Liver (tissue), 3 donors: Measurements from ENCODE around the gene LCMT2.

Experiments
- EGR1 ChIP-seq, 2 donors: IDR thresholded peaks; 2 replicates each; pipeline ENCODE4 v1.6.1; 2016 to 2018; ENCODE audit warnings: antibody characterized with exemption in 2 of 2, low read depth in 2 of 2
- FOXA1 ChIP-seq: IDR thresholded peaks from 2 replicates; pipeline ENCODE4 v1.6.1; 2016; ENCODE audit warnings: antibody characterized with exemption
- JUND ChIP-seq, 2 donors: IDR thresholded peaks; 2 replicates each; pipeline ENCODE4 v1.6.1; 2016; ENCODE audit warnings: antibody characterized with exemption in 2 of 2
- NR2F2 ChIP-seq: IDR thresholded peaks from 2 replicates; pipeline ENCODE4 v1.6.1; 2016; ENCODE audit warnings: antibody characterized with exemption
- RAD21 ChIP-seq, 2 donors: IDR thresholded peaks; 2 replicates each; pipeline ENCODE4 v1.6.1; 2016; ENCODE audit warnings: antibody characterized with exemption in 2 of 2, mild to moderate bottlenecking in 2 of 2
- TAF1 ChIP-seq: conservative IDR thresholded peaks from 2 replicates; pipeline ENCODE4 v1.6.1; 2016; ENCODE audit warnings: antibody characterized with exemption, mild to moderate bottlenecking
- YY1 ChIP-seq: IDR thresholded peaks from 2 replicates; pipeline ENCODE4 v1.6.1; 2016; ENCODE audit warnings: antibody characterized with exemption, mild to moderate bottlenecking
- TF ChIP-seq, protein P1 (sequence below): fragments of 150-350 bp; IDR thresholded peaks from 2 replicates; pipeline ENCODE4 v1.5.1; 2017; ENCODE audit warnings: improper control_type of control experiment, low read depth, low read length; ENCODE audit not compliant: missing input control
- TF ChIP-seq, protein P2 (sequence below): IDR thresholded peaks from 2 replicates; pipeline ENCODE4 v1.6.1; 2016; ENCODE audit warnings: antibody characterized with exemption, mild to moderate bottlenecking
- TF ChIP-seq, protein P3 (sequence below): IDR thresholded peaks from 2 replicates; pipeline ENCODE4 v1.6.1; 2016; ENCODE audit warnings: antibody characterized with exemption
- TF ChIP-seq, protein P4 (sequence below): IDR thresholded peaks from 2 replicates; pipeline ENCODE4 v1.6.1; 2016; ENCODE audit warnings: antibody characterized with exemption
- donor health status: healthy.
- donor health status: healthy.

DNA sequence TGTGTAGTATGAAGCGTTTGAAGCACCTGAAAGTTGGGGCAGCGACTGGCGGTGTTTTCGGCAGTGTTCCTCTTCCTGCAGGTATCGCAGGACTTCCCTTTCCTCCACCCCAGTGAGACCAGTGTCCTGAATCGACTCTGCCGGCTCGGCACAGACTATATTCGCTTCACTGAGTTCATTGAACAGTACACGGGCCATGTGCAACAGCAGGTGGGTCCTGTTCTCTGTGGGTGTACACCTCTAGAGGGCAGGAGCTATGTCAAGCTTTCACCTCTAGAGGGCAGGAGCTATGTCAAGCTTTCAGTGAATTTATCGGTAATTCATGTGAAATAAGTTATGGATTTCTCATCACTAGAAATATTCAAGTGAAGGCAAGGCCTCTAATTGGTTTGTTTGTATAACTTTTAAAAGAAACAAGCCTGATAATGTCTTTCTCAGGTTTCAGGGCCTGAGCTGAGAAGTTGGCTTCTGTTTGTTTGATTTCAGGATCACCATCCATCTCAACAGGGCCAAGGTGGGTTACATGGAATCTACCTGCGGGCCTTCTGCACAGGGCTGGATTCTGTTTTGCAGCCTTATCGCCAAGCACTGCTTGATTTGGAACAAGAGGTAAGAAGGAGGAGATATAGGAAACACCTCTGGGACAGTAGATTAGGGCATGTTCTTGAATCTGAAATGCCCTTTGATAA is 45.8 kb upstream of the LCMT2 start:
- TF ChIP-seq, protein P1, sequence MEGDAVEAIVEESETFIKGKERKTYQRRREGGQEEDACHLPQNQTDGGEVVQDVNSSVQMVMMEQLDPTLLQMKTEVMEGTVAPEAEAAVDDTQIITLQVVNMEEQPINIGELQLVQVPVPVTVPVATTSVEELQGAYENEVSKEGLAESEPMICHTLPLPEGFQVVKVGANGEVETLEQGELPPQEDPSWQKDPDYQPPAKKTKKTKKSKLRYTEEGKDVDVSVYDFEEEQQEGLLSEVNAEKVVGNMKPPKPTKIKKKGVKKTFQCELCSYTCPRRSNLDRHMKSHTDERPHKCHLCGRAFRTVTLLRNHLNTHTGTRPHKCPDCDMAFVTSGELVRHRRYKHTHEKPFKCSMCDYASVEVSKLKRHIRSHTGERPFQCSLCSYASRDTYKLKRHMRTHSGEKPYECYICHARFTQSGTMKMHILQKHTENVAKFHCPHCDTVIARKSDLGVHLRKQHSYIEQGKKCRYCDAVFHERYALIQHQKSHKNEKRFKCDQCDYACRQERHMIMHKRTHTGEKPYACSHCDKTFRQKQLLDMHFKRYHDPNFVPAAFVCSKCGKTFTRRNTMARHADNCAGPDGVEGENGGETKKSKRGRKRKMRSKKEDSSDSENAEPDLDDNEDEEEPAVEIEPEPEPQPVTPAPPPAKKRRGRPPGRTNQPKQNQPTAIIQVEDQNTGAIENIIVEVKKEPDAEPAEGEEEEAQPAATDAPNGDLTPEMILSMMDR = peak; percentile 54
- TF ChIP-seq NR2F2 (no peak), FOXA1 (no peak), YY1 (no peak), JUND (IDR thresholded peaks at IDR 0.05) (no peak), EGR1 (IDR thresholded peaks at IDR 0.05; ENCODE audit: low read depth in 2 of 2) (no peak), RAD21 (IDR thresholded peaks at IDR 0.05) (peak in 1 of 2 donors; percentile 45), TAF1 (no peak)
- TF ChIP-seq, protein P2, sequence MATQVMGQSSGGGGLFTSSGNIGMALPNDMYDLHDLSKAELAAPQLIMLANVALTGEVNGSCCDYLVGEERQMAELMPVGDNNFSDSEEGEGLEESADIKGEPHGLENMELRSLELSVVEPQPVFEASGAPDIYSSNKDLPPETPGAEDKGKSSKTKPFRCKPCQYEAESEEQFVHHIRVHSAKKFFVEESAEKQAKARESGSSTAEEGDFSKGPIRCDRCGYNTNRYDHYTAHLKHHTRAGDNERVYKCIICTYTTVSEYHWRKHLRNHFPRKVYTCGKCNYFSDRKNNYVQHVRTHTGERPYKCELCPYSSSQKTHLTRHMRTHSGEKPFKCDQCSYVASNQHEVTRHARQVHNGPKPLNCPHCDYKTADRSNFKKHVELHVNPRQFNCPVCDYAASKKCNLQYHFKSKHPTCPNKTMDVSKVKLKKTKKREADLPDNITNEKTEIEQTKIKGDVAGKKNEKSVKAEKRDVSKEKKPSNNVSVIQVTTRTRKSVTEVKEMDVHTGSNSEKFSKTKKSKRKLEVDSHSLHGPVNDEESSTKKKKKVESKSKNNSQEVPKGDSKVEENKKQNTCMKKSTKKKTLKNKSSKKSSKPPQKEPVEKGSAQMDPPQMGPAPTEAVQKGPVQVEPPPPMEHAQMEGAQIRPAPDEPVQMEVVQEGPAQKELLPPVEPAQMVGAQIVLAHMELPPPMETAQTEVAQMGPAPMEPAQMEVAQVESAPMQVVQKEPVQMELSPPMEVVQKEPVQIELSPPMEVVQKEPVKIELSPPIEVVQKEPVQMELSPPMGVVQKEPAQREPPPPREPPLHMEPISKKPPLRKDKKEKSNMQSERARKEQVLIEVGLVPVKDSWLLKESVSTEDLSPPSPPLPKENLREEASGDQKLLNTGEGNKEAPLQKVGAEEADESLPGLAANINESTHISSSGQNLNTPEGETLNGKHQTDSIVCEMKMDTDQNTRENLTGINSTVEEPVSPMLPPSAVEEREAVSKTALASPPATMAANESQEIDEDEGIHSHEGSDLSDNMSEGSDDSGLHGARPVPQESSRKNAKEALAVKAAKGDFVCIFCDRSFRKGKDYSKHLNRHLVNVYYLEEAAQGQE = no peak
- TF ChIP-seq, protein P3, sequence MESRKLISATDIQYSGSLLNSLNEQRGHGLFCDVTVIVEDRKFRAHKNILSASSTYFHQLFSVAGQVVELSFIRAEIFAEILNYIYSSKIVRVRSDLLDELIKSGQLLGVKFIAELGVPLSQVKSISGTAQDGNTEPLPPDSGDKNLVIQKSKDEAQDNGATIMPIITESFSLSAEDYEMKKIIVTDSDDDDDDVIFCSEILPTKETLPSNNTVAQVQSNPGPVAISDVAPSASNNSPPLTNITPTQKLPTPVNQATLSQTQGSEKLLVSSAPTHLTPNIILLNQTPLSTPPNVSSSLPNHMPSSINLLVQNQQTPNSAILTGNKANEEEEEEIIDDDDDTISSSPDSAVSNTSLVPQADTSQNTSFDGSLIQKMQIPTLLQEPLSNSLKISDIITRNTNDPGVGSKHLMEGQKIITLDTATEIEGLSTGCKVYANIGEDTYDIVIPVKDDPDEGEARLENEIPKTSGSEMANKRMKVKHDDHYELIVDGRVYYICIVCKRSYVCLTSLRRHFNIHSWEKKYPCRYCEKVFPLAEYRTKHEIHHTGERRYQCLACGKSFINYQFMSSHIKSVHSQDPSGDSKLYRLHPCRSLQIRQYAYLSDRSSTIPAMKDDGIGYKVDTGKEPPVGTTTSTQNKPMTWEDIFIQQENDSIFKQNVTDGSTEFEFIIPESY = no peak
- TF ChIP-seq, protein P4, sequence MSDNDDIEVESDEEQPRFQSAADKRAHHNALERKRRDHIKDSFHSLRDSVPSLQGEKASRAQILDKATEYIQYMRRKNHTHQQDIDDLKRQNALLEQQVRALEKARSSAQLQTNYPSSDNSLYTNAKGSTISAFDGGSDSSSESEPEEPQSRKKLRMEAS = no peak
